ENCODE data around the gene MAP4K4. TPM values are rescaled to one million over a fixed set of nuclear protein-coding genes. Genes with fewer than 3 reads are reported as not detected.

MAP4K4 gene
- total RNA-seq, 1 experiment from 2014 or later = 132 TPM

- H3K4me3 Mint-ChIP-seq = no peak overlapping the region
These were observed 171.0 kb downstream of the MAP4K4 start for GRCh38 chr2:101868525-101868924.

More at GRCh38 chr2:101868525-101868924, 171.0 kb downstream of the MAP4K4 start:
- TF ChIP-seq CTCF (conservative IDR thresholded peaks at IDR 0.05) = no peak
- no peaks in the 10 kb centered on the region for H3K79me1 ChIP-seq (ENCODE audit: insufficient read depth, low read depth, low read length, poor library complexity, severe bottlenecking)
- no peak for DNase-seq
- H3K4me1 ChIP-seq (ENCODE audit: insufficient read depth, low read length) = no peaks in the 10 kb centered on the region
- H3K27me3 ChIP-seq (ENCODE audit: insufficient read depth, low read length) = no peaks in the 10 kb centered on the region
- no CpG with 5 or more reads among the region's 5 CpGs for WGBS (ENCODE audit: extremely low coverage, insufficient read length, low lambda C conversion rate)
- H2AFZ ChIP-seq (ENCODE audit: low read length) = no peak overlapping the region
- H3K27ac ChIP-seq (ENCODE audit: insufficient read length, low read depth, low read length) = no peak overlapping the region
- H3K4ac ChIP-seq (ENCODE audit: low read depth, low read length) = no peak overlapping the region
- Mint-ChIP-seq H3K27me3 (ENCODE audit: low read depth) (no peaks in the 10 kb centered on the region), H3K27ac (no peak overlapping the region; a peak in 1 of 7 replicates), H3K4me1 (peaks cover 13% of the 10 kb centered on the region in 2 experiments; a peak in 3 of 4 replicates), H3K36me3 (ENCODE audit: insufficient read depth in 1 of 3, low read depth in 3 of 3) (peaks cover 40 to 85% (median 84%) of the 10 kb centered on the region in 3 experiments; a peak in 6 of 7 replicates), H3K9me3 (no peaks in the 10 kb centered on the region)
- no peak overlapping the region for H4K5ac ChIP-seq (ENCODE audit: insufficient read length, low read depth, low read length)
- H2BK5ac ChIP-seq (ENCODE audit: insufficient read length, low read length) = no peak overlapping the region
- no peak overlapping the region for H3K14ac ChIP-seq (ENCODE audit: insufficient read depth, low read length)
- H4K8ac ChIP-seq (replicated peaks; ENCODE audit: insufficient read length, low read depth, low read length) = no peak overlapping the region
- no peaks in the 10 kb centered on the region for H3K9me3 ChIP-seq (ENCODE audit: control insufficient read depth, low read depth, low read length)
- H3T11ph ChIP-seq (ENCODE audit: low read length) = no peak overlapping the region
- H3K23me2 ChIP-seq (ENCODE audit: insufficient read length, low read depth, low read length, poor library complexity, severe bottlenecking) = no peaks in the 10 kb centered on the region
- H4K20me1 ChIP-seq (ENCODE audit: control insufficient read depth, insufficient read depth, insufficient read length) = no peaks in the 10 kb centered on the region
- H2BK120ac ChIP-seq (ENCODE audit: low read depth, low read length, poor library complexity, severe bottlenecking) = no peak overlapping the region
- H2BK20ac ChIP-seq (ENCODE audit: low read depth, low read length, poor library complexity, severe bottlenecking) = no peak overlapping the region
- no peak overlapping the region for H2BK12ac ChIP-seq (ENCODE audit: insufficient read length, low read depth, low read length)
- H3K18ac ChIP-seq (ENCODE audit: insufficient read length, low read depth, low read length) = no peak overlapping the region
- H3K9ac ChIP-seq (ENCODE audit: extremely low read depth, insufficient read length, low read length) = no peak overlapping the region
- no peaks in the 10 kb centered on the region for H3K79me2 ChIP-seq (ENCODE audit: insufficient read depth, low read length)
- no peak overlapping the region for H2AK5ac ChIP-seq (ENCODE audit: insufficient read length, low read length)
- H3K56ac ChIP-seq (ENCODE audit: insufficient read length, low read depth, low read length) = no peak overlapping the region
- no peak overlapping the region for H4K91ac ChIP-seq (ENCODE audit: insufficient read length, low read depth, low read length)
- H3K23ac ChIP-seq (ENCODE audit: insufficient read length, low read depth, low read length) = no peak overlapping the region
- H3K4me2 ChIP-seq (ENCODE audit: insufficient read depth, insufficient read length, low read length) = no peak overlapping the region
- no peak overlapping the region for H2BK15ac ChIP-seq (ENCODE audit: low read depth, low read length)

Data from H9 (cell line).